Midbrain (tissue), 1 donor: ENCODE data around the gene PXYLP1.
A peak's percentile ranks its signal among the peaks of the same experiment; 100 is the strongest.
"Not testable (repeated sequence)": the region's sequence is repeated elsewhere in the genome, so short reads cannot be mapped to it uniquely, and the experiment has no call there.

Experiments
- DNase-seq: peaks from one replicate; lab custom pipeline; 2025; lab: John Stamatoyannopoulos, UW

The PXYLP1 gene, protein sequence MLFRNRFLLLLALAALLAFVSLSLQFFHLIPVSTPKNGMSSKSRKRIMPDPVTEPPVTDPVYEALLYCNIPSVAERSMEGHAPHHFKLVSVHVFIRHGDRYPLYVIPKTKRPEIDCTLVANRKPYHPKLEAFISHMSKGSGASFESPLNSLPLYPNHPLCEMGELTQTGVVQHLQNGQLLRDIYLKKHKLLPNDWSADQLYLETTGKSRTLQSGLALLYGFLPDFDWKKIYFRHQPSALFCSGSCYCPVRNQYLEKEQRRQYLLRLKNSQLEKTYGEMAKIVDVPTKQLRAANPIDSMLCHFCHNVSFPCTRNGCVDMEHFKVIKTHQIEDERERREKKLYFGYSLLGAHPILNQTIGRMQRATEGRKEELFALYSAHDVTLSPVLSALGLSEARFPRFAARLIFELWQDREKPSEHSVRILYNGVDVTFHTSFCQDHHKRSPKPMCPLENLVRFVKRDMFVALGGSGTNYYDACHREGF

DNA sequence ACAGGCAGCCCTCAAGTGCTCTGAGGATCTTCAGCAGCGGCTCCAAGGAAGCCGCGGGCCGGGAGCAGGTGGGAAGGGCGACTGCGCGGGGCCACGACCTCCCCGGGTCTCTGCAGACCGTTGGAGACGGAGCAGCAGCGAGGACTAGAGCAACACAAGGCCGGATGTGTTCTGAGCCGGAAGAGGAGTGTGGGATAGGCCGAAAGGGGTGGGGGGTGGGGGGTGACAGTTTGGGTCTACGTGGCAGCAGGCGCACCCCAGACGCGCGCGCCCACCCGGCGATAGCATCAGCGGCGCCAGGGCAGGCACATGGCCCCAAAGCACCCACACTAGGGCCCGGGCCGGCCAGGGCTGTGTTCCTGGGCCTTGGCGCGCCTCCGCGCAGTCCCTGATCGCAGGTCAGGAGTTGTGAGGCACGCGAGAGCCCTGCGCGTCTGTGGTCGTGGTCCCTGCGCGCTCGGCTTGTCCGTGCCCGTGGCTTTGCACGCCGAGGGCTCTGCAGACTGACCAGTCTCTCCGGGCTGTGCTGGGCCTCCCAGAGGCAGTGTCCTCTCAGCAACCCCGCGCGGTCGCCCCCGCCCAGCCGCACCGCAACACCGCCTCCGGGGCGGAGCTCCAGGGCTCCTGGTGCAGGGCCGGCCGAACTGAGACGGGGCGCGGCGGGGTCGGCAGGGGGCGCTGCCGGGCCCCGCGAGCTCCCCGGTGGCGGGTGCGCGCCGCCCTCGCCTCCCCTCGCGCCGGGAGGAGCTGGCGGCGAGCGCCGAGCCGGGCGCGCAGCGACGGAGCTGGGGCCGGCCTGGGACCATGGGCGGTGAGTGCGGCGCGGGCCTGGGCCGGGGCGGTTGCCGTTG lies at the start of gene PXYLP1:
Gene PXYLP1 (plus strand): TSS at position 725 of the 851 bp plus-strand sequence. CDS start 28,351 bp downstream, outside the sequence.
- peak; percentile 89 for DNase-seq

DNA sequence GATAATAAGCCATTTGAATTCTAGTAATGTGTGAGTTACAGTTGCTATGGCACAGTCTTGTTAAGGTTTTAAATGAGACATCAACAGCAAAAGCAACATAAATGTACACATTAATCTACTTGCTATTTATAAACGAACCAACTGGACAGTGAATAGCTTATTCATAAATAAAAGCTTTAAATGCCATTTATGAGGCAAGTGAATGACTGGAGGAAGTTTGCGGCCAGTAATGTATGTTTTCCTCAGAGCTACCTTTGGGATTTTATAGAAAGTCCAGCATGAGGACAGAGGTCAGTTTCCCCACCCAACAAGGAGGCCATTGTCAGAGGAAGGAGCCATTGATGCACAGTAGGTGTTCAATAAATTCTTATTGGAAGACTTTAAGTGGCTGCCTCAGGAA lies 48.0 kb upstream of the PXYLP1 start:
- DNase-seq: no peak

DNA sequence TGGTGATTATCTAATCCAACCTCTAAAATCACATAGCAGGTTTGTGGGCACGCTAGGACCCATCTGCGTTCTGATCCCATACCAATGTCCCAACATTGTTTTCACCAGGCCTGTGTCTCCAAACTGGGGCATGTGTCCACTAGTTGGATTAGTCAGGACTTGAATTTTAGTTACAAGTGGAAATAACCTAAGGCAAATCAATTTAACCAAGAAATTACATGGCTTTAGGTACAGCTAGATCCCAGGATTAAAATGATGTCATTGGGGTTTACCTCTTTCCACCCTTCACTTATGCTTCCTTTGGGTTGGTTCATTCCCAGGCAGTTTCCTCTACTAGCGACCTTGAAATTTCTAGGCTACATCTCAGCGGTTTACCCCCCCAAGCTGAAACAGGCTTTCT lies 47.2 kb upstream of the PXYLP1 start:
- DNase-seq: no peak

DNA sequence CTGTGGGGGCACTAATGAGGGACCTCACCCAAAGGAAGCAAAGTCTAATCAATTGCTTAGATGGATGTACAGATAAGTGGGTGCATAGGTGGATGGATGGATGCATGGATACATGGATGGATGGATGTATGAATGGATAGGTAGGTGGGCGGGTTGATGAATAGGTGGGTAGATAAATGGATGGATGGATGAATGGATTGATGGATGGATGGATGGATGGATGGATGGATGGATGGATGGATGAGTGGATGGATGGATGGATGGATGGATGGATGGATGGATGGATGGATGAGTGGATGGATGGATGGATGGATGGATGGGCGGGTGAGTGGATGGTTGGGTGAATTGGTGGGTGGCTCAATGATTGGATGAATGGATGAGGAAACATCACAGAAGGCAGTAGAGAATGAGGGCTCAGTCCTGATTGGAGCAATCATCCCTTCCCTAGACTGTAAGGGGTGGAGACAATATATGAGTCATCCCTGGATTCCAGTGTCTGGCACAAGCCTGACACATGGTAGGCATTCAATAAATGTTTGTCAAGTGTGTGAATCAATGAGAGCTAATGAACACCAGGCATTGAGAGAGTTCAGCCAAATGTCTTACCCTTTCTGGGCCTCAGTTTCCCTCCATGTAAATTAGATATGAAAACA lies 40.4 kb upstream of the PXYLP1 start:
- no peak for DNase-seq

DNA sequence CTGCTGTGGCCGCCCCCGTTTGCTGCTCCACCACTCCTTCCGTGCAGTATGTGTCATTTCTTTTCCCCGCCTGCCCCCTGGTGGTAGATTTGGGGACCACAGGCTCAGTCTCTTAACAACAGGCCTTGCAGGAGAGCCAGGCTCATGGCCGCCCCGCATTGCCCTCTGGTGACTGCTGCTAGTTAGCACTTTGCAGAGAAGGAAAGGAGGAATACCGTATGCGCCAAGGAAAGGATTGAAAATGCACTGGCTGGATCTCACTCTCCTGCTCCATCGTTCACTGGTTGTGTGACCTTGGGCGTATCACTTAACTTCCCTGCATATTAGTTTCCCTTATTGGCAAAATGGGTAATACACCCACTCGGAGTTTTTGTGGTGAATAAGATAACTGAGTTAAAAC lies 39.3 kb upstream of the PXYLP1 start:
- peak; percentile 95 for DNase-seq

DNA sequence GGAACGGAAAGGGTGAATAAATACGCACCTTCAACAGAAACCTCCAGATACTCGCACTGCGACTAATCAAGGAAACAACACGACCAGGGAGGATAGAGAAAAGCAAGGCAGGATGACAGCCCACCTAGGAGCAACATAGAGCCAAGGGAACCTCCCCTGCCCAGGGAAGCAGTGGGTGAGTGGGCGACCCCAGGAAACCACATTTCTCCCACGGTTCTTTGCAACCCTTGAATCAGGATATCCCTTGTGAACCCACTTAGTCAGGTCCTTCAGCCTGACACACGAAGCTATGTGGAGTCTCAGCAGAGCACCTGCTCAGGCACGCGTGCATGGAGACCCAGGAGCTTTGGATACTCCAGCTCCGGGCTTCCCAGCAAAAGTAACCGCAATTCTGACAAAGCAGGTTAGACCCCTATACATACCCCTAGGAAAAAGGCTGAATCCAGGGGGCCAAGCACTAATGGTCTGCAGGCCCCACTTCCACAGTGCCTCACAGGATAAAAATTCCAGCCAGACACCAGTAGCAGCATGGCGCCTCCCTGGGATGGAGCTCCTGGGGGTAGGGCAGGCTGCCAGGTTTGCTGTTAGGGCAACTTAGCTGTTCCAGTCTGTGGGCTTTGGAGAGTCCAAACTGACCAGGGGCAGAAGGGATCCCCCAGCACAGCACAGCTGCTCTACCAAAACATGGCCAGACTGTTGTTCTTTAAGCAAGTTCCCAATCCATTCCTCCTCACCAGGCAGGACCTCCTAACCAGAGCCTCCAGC lies 38.4 kb upstream of the PXYLP1 start:
- no peak for DNase-seq

DNA sequence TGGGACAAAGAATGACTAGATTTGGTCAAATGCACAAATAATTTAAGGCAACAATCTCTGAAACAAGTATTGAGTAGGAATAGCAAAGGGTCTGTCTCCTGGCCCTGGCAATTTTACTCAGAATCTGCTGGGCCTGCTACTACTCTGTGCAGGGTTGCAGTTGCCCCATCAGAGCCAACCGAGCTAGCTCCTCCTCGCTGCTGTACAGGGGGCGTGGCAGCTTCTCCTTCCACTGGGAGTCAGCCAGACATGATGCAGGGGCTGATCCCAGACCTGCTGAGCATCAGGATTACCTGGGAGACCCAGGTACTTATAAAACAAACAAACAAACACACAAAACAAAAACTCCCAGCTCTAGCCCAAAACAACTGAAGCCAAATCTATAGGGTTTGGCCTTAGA lies 30.5 kb upstream of the PXYLP1 start:
- DNase-seq: no peak

DNA sequence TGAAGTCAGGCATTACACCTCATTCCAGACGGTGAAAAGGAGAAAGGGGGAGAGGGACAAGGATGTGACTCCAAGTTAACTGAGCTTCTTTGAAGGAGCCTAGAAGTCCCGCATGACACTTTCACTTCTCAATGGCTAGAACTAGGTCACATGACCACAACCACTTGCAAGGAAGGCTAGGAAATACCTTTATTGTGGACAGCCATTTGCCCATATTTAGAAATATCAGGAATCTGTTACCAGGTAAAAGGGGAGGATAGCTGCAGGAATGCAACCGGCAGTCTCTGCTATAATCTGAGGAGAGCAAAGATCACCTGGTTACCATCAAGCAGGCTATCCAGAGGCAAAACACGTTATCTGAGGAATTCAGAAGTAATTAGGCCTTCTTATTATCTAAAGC lies 28.9 kb upstream of the PXYLP1 start:
- no peak for DNase-seq

DNA sequence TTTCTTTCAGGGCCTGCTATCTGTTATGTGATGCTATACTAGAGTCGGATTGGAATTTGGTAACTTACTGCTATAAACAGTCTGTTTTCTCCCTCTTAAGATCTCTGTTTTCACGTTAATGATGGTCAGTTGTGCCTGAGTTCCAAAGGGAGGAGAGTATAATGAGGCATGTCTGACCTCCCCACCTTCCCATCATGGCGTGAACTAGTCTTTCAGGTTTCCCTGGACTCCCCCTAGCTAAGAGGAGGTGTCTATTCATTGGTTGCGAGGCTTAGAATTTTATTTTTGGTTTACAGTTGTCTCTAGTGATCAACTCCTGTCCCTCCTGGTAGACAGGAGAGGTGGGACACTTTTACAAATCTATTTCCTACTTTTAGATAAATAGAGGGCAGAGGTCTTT lies 27.8 kb upstream of the PXYLP1 start:
- no peak for DNase-seq

DNA sequence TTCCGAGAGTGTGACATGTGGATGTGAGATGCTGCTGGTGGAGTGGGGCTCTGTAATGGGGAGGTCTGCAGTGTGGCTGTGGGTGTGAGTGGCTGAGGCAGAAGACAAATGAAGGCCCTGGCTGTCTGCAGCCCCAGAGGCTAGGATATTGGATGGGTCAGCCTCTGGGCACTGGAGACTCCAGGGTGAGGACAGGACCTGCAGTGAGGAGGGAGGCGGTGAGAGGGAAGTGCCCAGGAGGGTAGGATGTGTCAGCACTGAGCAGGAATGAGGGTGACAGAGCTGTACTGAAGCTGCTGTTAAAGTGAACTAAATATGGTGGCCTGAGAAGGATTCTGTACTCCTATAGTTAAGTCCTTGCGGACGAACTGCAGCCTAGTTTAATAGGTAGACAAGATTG lies 27.3 kb upstream of the PXYLP1 start:
- DNase-seq: no peak

DNA sequence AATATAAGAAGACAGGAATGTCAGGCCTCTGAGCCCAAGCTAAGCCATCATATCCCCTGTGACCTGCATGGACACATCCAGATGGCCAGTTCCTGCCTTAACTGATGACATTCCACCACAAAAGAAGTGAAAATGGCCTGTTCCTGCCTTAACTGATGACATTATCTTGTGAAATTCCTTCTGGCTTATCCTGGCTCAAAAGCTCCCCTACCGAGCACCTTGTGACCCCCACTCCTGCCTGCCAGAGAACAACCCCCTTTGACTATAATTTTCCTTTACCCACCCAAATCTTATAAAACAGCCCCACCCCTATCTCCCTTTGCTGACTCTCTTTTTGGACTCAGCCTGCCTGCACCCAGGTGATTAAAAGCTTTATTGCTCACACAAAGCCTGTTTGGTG lies 20.3 kb upstream of the PXYLP1 start:
- DNase-seq: not testable (repeated sequence)

DNA sequence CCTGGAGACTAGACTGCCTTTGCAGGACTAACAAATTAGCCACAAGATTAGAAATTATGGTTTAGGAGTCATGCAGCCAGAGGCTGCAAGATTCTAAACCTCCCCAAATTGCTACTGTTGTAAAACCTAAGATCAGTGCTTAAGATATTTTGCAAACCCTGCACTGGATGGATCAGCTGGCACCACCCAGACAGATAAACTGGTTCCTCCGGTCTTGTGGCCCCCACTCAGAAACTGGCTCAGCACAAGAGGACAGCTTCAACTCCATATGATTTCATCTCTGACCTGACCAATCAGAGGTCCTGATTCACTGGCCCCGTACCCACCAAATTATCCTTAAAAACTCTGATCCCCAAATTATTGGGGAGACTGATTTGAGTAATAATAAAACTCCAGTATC lies 19.5 kb upstream of the PXYLP1 start:
- DNase-seq: no peak

DNA sequence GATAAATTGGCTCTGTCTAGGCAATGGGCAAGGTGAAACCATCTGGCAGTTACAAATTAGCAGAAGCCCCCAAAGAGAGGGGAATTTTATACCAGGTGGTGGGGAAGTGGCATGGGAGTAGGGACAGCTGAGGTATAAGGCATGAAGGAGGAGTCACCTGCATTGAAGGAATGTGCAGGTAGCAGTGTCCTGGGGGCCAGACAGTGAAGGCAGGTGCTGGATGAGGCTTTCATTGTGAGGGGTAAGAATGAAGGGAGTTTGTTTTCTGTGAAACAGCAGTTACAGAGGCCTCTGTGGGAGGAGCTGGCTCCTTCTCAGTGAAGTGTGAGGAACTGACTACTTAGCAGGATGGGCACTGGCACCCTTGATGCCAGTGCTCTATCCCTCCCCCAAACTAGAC lies 19.1 kb upstream of the PXYLP1 start:
- no peak for DNase-seq

DNA sequence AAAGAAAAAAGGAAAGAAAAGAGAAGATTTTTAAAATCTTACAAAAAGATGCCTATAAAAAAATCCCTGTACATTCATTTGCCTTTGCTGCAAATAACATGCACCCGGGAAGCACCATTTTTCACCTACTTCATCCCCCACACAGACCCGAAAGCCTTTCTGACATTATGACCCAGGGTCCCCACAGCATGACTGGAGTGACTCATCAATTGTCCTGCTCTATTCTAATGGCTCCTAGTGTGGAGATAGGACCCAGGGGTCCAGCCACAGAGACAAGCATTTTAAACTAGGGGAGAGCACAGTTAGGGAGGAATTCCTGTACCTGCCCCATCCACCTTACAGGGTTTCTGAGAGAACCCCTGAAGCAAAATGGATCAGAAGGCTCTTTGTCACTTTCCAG lies 14.7 kb upstream of the PXYLP1 start:
- DNase-seq: no peak

DNA sequence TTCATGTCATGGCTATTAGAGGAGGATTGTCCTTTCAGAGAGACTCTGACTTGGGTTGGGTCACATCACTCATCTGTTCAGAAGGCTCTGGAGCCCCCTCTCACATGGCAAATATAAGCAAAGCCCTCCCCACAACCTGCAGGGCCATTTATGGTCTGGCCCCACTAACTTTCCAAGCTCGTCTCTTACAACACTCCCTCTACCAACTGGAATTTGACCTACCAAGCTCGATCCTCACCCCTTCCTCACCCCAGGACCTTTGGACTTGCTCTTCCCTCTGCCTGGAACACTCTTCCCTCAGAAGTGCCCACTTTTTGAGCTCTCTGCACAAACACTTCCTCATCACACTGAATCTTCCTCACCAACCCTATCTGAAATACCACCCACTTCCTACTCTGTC lies 14.2 kb upstream of the PXYLP1 start:
- no peak for DNase-seq

DNA sequence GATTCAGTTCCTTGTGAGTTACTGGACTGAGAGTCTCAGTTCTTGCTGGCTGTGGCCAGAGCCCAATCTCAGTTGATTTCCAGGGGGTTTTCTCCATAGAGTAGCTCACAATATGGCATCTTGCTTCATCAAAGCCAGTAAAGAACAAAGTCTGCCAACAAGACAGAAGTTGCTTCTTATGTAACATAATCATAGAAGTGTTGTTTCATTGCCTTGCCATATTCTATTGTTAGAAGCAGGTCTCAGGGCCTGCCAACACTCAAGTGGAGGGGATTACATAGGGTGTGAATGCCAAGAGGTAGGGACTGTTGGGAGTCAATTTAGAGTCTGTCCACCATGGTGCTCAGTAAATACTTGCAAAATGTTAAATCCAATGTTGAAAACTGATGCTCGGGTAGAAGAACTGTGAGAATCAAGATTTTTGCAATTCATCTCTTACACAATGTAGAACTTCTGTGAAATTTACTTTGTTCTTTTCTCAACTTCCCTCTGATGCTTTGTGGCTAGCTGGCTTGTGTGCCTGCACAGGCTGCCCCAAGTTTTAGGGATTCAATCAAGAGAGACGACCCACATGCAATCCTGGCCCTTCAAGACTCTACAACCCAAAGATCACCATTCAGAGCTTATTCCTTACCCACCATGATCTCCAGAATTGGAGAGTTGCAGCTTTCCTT lies 13.3 kb upstream of the PXYLP1 start:
- no peak for DNase-seq

DNA sequence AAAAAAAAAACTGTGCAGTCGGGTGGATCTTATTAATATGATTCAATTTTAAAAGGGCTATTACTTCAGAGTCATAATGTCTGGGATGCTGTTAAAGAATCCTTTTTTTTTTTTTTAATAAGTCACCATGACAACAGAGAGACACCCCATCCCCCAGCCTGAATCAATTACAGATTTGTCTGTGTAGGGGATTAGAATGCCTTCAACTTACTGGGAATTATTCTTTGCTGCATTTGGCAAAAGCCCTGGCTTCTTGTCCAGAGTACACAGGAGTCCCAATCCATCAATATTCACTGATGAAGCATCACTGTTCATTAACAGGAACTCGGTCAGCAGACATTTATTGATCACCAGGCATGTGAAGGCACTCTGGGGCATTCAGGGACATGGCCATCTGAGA lies 12.7 kb upstream of the PXYLP1 start:
- DNase-seq: no peak

DNA sequence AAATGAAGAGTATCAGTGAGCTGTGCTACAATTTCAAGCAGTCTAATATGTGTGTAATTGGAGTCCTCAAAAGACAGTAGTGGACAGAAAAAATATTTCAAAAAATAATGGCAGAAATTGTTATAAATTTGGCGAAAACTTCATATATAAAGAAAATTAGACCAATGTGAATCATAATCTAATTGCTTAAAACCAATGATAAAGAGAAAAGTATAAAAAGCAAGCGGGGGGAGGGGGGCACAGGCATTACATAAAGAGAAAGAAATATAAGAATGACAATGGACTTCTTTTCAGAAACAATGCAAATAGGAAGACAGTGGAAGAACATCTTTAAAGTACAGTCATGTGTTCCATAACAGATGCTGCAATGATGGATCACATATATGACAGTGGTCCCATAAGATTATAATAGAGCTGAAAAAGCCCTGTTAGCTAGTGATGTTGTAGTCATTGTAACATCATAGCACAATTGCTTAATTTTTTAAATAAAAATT lies 7.9 kb upstream of the PXYLP1 start:
- DNase-seq: no peak

DNA sequence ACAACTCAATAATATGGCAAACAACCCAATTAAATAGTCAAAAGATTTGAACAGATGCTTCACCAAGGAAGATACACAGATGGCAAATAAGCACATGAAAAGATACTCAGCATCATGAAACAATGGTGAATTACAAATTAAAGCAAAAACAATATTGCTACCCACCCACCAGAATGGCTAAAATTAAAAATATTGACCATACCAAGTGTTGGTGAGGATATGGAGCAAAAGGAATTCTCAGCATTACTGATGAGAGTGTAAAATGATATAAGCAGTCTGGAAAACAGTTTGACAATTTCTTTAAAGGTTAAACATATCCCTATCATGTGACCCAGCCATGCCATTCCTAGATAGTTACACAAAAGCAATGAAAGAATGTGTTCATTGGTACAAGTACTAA lies 5.7 kb upstream of the PXYLP1 start:
- DNase-seq: no peak

DNA sequence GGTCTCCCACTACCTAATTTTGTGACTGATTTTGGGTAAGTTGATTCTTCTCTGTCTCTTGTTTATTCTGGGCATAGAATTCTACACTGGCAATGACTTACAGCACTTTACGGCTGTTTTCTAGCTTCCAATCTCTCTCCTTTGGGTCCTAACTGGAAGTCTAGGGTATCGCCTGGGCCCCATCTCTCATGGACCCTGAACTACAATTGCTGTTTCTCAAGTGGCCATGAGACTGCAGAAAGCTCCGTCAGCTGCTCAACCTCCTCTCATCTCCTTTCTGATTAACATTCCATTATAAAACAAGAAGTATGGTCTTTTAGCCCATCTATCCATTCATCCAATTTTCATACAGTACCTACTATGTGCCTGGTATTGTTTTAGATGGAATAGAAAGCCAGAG lies 4.4 kb upstream of the PXYLP1 start:
- DNase-seq: no peak

DNA sequence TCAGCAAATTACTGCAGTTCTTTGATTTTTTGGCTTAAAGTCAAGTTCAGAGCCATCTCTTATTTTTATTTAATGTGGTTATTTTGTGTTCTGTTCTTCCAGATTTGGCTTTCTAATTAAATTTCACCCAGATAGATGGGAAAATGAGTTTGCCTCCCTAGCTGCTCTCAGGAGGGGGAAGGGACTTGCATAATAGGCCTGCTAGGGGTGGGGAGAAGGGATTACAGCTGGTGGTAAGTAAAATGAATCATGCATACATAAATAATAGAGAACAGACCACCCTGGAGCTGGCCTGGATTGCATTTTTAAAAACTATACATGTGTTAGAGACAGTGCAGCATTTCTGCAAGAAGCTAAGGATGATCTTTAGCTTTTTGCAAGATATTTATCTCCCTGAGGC lies 3.9 kb upstream of the PXYLP1 start:
- DNase-seq: no peak
